ENCODE results near the gene AKAP13. TPM values are rescaled to one million over a fixed set of nuclear protein-coding genes. Genes with fewer than 3 reads are reported as not detected.

AKAP13 gene
- total RNA-seq, 1 experiment from 2014 or later, result 54.5 TPM

GRCh38 chr15:85494048-85494777 is 113.8 kb downstream of the AKAP13 start:
- POLR2A ChIA-PET (ENCODE audit: low non-redundant PET), result no interaction called here
- H3K4me1 ChIP-seq (ENCODE audit: insufficient read depth, low read length, poor library complexity, severe bottlenecking), result peaks cover 12% of the 10 kb centered on the region
- no peak for TF ChIP-seq CTCF (conservative IDR thresholded peaks at IDR 0.05; ENCODE audit: low read depth, low read length)
- TF ChIP-seq EZH2 (IDR thresholded peaks at IDR 0.05; ENCODE audit: borderline replicate concordance, low read depth, low read length, poor library complexity, severe bottlenecking), result no peak
- CTCF ChIA-PET, result no interaction called here
- no TSS peak for BruUV-seq (replicated peaks)
- intact Hi-C loops (cut with micrococcal nuclease; ENCODE audit: unreplicated experiment), result no loop called here
- no peak overlapping the region for H3K27ac ChIP-seq (ENCODE audit: low read depth, low read length, poor library complexity, severe bottlenecking)
- DNase-seq (ENCODE audit: low spot score), result peak; percentile 39
- no peaks in the 10 kb centered on the region for H3K36me3 ChIP-seq (ENCODE audit: insufficient read depth, low read length, poor library complexity, severe bottlenecking)
- H3K4me3 ChIP-seq (ENCODE audit: low read depth, low read length, poor library complexity, severe bottlenecking), result no peak overlapping the region
- no peaks in the 10 kb centered on the region for H3K27me3 ChIP-seq (replicated peaks; ENCODE audit: insufficient read depth, low read depth, low read length, poor library complexity)
- no peaks in the 10 kb centered on the region for H3K9me3 ChIP-seq (ENCODE audit: low read depth, low read length, poor library complexity, severe bottlenecking)

- Histone ChIP-seq H3K4me1 (ENCODE audit: insufficient read depth, low read length, poor library complexity, severe bottlenecking) (peaks cover 20% of the 10 kb centered on the region), H3K27ac (ENCODE audit: low read depth, low read length, poor library complexity, severe bottlenecking) (no peak overlapping the region), H3K27me3 (replicated peaks; ENCODE audit: insufficient read depth, low read depth, low read length, poor library complexity) (no peaks in the 10 kb centered on the region), H3K4me3 (ENCODE audit: low read depth, low read length, poor library complexity, severe bottlenecking) (no peak overlapping the region), H3K9me3 (ENCODE audit: low read depth, low read length, poor library complexity, severe bottlenecking) (no peaks in the 10 kb centered on the region), H3K36me3 (ENCODE audit: insufficient read depth, low read length, poor library complexity, severe bottlenecking) (no peaks in the 10 kb centered on the region)
- POLR2A ChIA-PET (ENCODE audit: low non-redundant PET), result no interaction called here
- BruUV-seq (replicated peaks), result no TSS peak
- CTCF ChIA-PET, result no interaction called here
- intact Hi-C loops (cut with micrococcal nuclease; ENCODE audit: unreplicated experiment), result no loop called here
- TF ChIP-seq CTCF (conservative IDR thresholded peaks at IDR 0.05; ENCODE audit: low read depth, low read length), result no peak
- no peak for TF ChIP-seq EZH2 (IDR thresholded peaks at IDR 0.05; ENCODE audit: borderline replicate concordance, low read depth, low read length, poor library complexity, severe bottlenecking)
- no peak for DNase-seq (ENCODE audit: low spot score)
Observed at GRCh38 chr15:85495096-85495495, 114.7 kb downstream of the AKAP13 start.

DNA sequence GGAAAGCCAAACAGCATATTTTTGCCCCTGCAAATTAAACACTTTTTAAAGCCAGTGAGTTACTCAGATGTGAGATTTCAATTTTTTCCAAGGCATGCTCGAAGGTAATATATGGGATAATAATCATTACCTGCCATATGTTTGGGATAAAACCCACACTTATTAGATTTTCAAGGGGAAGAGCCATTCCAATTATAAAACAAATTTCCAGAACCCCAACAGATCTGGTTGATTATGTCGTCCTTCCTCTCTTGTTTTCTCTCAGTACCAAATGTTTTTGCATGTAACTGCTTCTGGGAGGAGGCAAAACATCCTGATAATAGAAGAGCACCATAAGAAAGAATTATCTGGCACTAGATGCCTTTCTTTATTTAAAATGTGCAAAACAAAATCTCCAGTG is 115.1 kb downstream of the AKAP13 start:
- BruUV-seq (replicated peaks), result no TSS peak
- H3K27ac ChIP-seq (ENCODE audit: low read depth, low read length, poor library complexity, severe bottlenecking), result no peak overlapping the region
- CTCF ChIA-PET, result no interaction called here

More for the DNA sequence above, 115.1 kb downstream of the AKAP13 start:
- no peaks in the 10 kb centered on the region for H3K36me3 ChIP-seq (ENCODE audit: insufficient read depth, low read length, poor library complexity, severe bottlenecking)
- TF ChIP-seq EZH2 (IDR thresholded peaks at IDR 0.05; ENCODE audit: borderline replicate concordance, low read depth, low read length, poor library complexity, severe bottlenecking) (no peak), CTCF (conservative IDR thresholded peaks at IDR 0.05; ENCODE audit: low read depth, low read length) (no peak)
- POLR2A ChIA-PET (ENCODE audit: low non-redundant PET), result no interaction called here
- H3K4me3 ChIP-seq (ENCODE audit: low read depth, low read length, poor library complexity, severe bottlenecking), result no peak overlapping the region
- no peaks in the 10 kb centered on the region for H3K9me3 ChIP-seq (ENCODE audit: low read depth, low read length, poor library complexity, severe bottlenecking)
- intact Hi-C loops (cut with micrococcal nuclease; ENCODE audit: unreplicated experiment), result no loop called here
- no peak for DNase-seq (ENCODE audit: low spot score)
- no peaks in the 10 kb centered on the region for H3K27me3 ChIP-seq (replicated peaks; ENCODE audit: insufficient read depth, low read depth, low read length, poor library complexity)
- H3K4me1 ChIP-seq (ENCODE audit: insufficient read depth, low read length, poor library complexity, severe bottlenecking), result peaks cover 25% of the 10 kb centered on the region

Measured in A673 (cell line).